SIG-M5 (cell line): ENCODE measurements around the gene TUFM.
"Not testable (repeated sequence)": the region's sequence is repeated elsewhere in the genome, so short reads cannot be mapped to it uniquely, and the experiment has no call there.

Experiments
- DNase-seq: peaks from one replicate; lab custom pipeline; 2025; lab: John Stamatoyannopoulos, UW

The TUFM gene

DNA sequence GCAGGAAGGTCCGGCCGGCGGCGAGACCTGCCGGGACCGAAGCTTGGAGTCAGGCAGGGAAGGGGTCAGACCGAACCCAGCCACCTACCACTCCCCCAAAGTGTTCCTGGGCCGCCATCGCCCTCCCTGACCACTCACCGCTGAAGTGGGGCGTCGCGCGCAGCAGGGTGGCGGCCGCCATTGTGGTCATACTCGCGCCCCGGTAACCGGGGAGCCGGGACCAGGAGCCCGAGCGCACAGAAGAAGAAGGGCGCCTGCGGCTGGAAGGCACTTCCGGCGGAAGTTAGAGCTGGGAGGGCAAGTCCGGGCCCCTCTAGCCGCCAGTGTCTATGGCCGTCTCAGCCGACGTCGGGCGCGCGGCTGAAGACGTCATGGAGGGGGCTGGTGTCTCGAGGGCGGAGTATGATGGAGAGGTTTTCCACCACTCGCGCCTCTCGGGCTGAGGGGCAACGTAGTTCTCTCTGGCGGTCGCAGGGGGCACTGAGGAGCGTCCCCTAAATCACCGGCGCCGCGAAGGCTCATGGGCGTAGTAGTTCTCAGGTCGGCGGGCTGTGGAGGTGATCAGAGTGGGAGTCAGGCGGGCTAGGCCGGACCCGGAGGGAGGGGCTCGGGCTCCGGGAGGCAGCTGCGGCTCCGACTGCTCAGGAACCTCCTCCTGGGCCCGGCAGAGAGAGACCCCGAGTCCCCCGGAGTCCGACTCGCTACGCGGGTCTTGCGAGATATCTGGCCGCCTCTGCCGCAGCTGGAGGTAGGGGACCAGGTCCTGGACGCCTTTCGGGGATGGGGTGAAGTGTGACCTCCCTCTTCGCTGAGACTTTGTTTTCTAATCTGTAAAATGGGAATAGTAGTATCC is at the start of gene TUFM:
TUFM (minus strand) TSS at position 269 of the 853 bp plus-strand sequence; CDS start at position 190, 79 bp downstream.
- DNase-seq, result peak; percentile 83

DNA sequence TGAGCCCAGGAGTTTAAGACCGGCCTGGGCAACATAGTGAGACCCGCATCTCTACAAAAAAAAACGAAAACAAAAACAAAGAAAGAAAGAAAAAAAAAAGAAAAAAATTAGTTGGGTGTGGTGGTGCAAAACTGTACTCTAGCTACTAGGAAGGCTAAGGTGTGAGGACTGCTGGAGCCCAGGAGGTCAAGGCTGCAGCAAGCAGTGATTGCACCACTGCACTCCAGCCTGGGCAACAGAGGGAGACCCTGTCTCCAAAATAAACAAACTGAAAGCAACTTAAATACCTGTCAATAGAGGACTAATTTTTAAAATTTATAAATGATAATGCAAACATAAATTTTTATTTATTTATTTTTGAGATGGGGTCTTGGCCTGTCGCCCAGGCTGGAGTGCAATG is 49.5 kb upstream of the TUFM start:
- no peak for DNase-seq

DNA sequence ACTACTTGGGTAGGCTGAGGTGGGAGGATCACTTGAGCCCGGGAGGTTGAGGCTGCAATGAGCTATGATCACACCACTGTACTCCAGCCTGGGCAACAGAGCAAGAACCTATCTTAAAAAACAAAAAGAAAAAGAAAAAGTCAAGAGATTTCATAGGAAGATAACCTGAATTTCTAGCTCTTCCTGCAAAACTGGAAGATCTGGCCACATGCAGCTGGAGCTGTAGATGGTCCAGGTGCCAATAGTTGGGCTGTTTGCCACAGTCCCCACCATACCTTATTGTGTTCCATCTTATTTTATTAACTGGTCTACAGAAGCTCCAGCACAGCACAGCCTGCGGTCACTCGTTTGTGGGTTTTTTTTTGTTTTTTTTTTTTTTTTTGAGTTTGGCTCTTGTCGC is 47.1 kb upstream of the TUFM start:
- DNase-seq, result no peak

DNA sequence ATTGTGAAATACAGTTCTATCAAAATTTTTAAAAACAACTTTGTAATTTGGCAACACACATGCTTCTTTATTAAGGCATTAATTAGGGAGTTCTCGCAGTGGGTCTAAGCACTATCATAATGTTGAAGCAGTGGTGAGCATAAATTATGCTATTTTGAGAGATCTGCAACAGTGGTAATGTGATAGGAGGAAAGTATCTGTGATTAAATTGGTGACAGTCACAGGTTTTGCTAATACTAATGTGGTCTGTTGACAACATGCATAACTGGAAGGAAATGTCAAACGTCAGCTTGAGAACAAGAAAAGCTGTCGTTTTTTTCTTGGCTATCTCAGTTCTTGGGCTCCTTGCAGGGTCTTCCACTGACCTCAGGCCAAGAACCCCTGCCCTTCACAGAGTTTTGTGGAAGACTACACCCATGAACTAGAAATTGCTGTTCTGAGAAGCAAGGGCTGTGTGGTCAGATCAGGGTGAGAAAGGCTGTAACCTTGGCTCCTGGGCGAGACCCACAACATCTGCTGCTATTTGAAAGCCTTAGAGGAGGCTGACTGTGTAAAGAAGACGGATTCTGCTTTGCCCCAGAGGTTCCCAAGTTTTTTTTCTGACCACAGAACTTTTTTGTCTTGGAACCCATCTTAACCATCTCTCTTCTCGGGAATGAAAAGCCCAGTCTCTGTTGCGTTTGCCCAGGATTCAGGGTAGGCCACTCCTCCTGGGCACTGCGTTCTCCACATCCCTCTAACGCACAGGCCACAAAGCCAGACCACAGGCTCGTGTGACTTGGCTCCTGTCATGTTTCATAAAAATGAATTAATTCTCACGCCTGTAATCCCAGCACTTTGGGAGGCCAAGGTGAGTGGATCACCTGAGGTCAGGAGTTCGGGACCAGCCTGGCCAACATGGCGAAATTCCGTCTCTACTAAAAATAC is 46.1 kb upstream of the TUFM start:
- DNase-seq, result no peak

DNA sequence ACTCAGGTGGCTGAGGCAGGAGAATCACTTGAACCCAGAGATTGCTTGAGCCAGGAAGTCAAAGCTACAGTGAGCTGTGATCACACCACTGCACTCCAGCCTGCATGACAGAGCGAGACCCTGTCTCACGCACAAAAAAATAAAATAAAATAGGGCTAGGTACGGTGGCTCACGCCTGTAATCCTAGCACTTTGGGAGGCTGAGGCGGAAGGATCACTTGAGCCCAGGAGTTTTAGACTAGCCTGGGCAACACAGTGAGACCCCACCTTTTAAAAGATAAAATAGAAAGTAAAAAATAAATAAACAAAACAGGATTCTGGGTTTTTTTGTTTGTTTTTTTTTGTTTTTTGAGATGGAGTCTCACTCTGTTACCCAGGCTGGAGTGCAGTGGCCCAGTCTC is 44.2 kb upstream of the TUFM start:
- DNase-seq, result not testable (repeated sequence)

DNA sequence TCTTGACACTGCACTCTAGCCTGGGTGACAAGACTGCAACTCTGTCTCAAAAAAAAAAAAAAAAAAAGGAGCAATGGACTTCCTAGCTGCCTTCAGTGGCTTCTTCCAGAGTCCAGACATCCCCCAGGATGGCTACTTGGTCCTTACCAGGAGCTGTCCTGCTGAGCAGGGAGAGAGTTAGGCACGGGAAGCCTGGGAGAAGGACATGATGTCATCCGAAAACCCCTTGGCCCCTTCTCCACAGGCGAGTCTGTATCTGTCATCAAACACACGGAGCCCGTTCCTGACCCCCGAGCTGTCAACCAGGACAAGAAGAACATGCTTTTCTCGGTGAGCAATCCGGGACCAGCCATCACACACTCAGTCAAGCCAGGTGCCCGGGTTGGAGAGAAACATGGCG is 40.8 kb upstream of the TUFM start:
- DNase-seq, result no peak

DNA sequence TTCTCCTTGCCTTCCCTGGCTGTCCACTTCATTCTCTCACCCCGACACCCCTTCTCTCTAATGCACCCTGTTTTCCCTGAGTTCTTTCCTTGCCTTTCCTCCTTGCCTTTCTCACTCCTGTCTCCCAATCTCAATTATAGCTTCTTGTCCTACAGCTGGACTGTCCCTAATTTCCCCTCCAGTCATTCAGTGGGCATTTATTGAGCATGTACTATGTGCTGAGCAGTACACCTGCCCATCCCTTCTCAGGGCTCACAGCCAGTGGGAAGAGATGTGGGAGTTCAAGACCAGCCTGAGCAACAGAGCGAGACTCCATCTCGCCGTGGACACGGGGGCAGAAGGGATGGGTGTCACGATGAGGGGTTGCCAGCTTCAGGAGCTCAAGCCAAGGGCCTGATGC is 37.9 kb upstream of the TUFM start:
- DNase-seq, result no peak

DNA sequence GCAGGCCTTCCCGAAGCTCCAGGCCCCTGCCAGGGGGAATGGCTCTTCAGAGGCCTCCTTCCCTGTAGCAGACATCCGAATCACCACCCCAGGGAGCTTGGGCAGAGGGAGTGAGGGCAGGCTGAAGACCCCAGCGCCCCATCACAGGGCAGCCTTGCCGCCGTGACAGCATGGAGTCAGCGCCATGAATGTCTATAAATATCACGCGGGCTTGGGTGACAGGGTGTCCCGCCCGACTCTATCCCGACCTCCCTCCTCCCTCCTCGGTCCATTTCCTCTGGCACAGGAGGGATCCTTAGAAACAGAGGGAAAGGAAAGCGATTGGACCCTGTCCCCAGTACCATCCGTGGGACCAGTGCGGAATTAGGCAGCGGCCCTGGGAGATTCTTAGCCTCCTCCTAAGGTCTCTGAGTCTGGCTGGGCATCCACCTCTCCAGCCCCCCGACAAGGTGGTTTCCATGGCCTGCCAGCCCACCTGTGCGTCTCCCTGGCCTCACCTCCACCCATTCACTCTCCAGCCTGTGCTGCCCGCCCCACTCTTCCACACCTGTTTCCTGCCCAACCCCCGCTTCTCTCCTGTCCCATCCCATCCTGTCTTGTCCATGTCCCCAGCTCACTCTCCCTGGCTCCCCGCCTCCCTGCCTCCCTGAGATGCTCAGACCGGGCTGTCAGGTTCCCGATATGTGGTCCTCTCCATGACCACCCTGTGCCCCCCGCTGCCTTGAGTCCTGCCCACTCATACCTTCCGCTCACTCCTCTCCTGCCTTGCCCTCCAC is 37.3 kb upstream of the TUFM start:
- DNase-seq, result no peak

DNA sequence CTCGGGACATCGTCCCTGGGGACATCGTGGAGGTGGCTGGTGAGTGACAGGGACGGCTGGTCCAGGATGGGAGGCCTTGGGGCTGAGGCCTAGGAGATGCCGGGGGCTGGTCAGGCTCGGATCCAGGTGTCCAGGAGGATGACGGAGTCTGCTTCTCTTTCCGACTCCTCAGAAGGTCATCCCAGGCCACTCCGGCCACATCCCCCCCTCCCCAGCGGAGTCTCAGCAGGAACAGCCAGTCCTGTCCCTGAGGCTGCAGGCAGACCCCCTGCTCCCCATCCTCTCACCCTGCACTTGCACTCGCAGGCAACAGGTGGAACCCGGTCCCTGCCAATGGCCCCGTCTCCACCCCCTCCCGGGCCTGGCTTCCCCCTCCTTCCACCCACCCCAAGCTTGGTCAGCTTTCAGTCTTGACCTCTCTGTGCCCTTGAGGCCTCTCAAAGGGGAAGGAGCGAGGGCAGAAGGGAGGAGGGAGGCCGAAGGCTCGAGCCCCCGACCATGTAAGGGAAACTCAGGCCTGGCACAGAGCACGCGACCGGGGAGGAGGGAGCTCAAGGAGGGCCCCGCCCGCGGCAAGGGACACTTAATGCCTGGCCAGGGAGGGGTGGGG is 36.5 kb upstream of the TUFM start:
- no peak for DNase-seq

DNA sequence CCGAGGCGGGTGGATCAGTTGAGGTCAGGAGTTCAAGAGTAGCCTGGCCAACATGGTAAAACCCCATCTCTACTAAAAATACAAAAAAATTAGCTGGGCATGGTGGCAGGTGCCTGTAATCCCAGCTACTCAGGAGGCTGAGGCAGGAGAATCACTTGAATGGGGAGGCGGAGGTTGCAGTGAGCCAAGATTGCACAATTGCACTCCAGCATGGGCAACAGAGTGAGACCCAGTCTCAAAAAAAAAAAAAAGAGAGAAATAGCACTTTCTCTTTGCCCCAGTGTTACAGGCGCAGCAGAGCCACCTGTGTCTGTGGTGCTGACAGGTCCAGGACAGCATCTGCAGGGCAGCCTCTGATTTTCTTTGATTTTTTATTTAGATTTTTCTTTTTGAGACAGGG is 35.4 kb upstream of the TUFM start:
- not testable (repeated sequence) for DNase-seq

DNA sequence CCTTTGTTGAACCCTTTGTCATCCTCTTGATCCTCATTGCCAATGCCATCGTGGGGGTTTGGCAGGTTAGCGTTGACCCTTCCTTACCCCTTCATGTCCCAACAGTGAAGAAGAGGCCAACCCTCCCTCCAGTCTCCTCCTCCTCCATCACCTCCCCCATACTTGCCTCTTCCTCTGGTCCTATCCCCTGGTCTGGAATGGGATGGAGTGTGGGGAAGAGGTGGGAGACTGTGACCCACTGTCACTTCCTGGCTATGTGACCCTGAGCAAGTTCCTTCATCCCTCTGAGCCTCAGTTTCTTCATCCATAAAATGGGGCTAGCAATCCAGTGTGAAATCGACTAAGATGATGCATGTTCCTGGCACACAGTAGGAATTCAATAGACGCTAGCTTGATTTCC is 34.8 kb upstream of the TUFM start:
- DNase-seq, result no peak

DNA sequence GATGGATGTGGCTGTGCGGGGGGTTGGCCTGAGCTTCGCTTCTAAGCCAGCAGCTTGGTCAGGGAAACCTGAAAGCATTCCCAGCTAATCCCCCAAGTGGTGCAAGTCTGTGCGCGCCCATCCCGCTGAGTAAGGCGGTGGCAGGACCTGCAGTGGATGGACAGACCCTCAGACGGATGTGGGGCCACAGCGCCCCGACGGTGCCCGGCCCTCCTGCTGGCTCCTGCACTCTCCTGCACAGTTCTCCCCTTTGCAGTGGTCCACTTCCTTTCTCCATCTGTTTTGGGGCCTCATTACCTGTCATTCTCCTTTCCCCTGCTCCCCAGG is 34.4 kb upstream of the TUFM start:
- no peak for DNase-seq

DNA sequence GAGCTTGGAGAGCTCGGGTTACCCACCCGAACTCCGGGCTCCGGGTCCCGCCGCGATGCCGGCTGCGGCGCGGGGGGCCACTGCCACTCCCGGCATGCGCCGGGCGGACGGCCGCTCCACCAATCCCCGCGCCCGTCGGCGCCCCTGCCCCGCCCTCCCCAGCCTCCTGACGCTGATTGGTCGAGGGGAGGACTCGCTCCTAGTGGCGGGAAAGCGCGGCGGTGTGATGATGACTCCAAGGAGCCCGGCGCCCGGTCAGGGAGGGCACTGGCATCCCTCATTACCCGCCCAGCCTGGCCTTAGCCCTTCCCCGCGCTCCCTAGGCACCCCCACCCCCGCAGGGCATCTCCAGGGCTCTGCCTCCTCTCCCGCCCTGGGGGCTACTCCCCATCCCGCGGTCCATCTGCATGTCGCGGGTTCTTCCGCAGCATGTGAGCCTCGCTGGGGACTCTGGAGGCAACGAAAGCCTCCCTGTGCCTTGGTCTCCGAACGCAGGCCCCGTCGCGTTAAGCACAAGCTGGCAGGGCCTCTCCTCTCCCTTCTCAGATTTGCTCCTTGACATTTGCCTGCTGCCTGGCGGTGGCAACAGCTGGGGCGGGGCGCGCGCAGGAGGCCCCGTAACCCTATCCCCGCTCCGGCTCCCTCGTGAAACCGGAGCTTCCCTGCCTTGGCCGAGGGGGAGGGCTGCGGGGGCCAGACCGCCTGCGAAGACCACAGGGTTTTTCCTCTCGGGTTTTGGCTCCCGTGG is 33.9 kb upstream of the TUFM start:
- no peak for DNase-seq

DNA sequence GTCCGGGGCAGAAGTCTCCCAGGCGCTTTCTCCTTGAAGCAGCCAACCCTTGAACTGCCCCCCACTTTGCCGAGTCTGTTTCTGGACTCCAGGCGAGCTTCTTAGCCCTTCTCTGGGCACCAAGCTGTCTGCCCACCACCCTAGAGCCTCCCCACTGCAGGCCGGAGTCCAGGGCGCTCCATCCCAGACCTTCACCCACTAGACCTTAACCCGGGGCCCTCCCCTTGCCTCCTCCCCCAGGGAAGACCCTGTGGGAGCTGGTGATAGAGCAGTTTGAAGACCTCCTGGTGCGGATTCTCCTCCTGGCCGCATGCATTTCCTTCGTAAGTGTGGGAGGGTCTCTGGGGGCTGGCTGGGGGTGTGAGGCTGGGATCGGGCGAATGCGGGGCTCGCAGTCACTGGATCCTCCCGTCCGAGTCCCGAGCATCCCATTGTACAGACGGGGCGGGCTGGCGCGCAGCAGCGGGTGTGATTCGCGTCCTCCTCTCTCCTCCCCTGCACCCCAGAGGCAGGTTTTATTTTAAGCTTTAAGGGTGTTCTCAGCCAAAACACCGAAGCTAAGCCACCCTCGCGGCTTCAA is 33.2 kb upstream of the TUFM start:
- no peak for DNase-seq

DNA sequence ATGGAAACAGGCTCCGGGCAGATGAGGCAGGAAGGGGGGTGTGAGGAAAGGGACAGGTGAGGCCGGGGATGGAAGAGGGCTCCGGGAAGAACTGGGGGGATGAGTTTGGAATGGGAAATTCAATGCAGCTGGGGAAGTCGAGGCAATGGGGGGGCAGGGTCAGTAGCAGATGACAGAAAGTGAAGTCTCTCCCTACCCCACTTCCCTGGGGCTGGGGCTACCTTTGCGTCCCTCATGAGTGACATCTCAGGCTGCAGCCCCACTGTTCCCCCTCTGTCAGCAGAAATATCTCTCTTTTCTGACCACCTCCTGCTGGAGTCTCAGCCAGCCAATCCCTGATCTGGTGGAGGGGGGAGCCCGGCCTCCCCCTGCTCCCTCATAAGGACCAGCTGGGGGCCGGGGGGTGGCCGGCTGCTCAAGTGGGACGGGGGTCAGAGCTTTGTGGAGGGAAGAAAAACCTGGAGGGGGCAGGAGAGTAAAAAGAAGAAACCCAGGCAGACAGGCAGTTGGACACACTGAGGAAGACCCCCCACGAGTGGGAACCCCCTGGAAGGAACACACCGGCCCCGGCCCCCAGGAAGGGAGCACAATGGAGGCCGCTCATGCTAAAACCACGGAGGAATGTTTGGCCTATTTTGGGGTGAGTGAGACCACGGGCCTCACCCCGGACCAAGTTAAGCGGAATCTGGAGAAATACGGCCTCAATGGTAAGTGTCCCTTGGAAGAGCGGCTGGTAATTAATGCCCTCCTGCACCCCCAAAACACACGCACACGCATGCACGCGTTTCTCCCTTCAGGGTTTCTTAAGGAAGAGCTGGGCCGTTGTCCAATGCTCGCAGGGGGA is 32.2 kb upstream of the TUFM start, which contains the start of gene ATP2A1:
ATP2A1 (plus strand) TSS at position 406 of the 844 bp plus-strand sequence; CDS start at position 590, 184 bp downstream.
- DNase-seq, result no peak

DNA sequence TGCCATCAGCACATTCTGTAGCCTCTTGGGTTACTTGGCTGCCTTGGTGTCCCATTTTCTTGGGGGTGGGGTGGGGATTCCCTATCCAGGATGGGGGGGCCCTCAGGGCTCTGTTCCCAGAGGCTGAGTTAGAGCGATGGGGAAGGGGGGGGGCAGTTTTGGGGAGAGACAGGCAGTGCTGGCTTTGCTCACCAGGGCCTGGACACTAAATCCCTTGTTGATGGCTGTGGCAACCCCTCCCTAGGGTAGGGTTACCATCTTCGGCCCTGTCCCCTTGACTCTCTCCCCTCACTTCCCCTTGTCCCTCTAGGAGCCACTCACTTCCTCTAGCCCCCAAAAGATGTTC is 31.5 kb upstream of the TUFM start:
- DNase-seq, result no peak

DNA sequence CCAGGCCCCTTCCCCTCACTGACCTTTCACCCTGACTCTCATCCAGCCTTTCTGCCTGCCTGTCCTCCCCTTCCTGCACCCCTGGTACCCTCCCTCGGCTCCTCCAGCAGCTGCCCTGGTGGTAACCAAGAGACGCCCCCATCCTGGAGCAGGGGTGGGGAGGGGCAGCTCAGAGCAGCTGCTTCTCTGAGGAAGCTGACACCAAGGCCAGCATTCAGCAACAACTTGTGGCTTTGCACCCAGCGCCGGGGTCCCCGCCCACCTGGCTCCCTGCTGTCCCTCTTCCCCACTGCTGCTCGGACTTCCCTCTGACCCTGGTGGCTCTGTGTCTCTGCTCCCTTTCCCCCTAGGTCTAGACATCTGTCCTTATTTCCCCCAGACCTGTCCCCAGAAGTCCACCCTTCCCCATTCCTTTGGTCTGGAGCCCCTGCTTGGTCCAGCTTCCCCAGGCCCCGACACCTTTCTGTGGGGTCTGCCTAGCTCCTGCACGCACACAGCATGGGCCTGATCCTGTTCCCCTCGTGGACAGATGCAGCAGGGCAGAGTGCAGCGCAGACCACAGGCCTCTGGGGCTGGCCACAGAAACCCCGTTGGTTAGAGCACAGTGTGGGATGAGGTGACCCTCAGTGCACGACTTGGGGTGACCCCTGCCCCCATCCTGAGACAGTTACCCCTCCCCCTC is 31.0 kb upstream of the TUFM start:
- DNase-seq, result no peak

DNA sequence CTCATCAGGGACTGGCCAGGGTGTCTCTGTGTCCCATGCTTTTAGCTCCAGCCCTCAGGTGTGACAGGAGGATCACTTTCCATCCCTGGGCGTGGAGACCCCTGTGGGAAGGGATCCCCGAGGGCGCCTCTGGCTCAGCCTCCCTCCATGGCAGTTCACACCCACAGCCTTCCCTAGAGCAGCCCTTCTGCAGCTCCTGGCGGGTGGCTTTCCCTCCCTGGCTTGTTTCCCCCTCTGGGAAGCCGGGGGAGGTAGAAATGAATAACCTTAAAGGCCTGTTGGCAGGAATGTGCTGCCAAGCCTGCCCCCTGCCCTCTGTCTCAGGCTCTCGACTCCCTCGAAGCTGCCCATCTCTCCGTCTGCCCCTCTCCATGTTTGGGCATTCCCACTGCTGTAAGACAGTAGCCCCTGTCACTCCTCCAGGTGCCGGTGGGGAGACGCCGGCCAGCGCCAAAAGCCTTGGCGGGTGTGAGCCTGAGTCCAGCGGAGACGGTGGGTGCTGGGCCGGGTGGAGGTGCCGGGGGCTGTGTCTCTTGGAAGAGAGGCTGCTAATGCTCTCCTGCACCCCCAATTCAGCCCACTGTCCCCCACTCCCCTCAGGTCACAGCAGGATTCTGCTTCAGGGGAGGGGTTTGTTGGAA is 30.0 kb upstream of the TUFM start:
- DNase-seq, result no peak
